ENCODE data around the gene ZBED3.
A peak's percentile ranks its signal among the peaks of the same experiment; 100 is the strongest.

- peak in 1 of 2 donors; percentile 8 for TF ChIP-seq EP300 (IDR thresholded peaks at IDR 0.05)
- TF ChIP-seq CTCF (IDR thresholded peaks at IDR 0.05) = no peak
Measured at GRCh38 chr5:77066184-77066583, 20.9 kb downstream of the ZBED3 start.

Data from tibial nerve (tissue), 4 donors.